ENCODE results near the gene HINFP.

Gene HINFP

DNA sequence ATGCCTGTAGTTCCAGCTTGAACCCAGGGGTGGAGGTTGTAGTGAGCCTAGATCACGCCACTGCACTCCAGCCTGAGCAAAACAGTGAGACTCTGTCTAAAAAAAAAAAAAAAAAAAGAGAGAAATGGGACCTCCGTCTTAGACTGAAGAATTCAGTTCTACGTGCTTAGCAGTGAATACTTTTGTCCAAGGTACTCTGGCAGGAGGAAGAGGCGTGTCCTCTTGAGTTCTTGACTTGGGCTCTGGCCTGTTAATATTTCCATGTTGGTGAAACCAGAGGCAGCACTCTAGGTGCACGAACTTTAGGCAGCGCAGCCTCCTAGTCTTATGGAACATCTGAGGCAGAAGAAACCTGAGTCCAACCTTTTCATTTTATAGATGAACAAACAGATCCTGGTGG lies 34.3 kb upstream of the HINFP start:
- no peak overlapping the region for H3K4me3 ChIP-seq (replicated peaks; ENCODE audit: insufficient read depth, low read length)
- no peak for DNase-seq (ENCODE audit: low read depth in 1 of 2, low spot score in 1 of 2)
- no peak for TF ChIP-seq SPI1 (IDR thresholded peaks at IDR 0.05; ENCODE audit: borderline replicate concordance, low read depth)
- TF ChIP-seq GABPA (IDR thresholded peaks at IDR 0.05; ENCODE audit: low read depth), result no peak
- TF ChIP-seq, protein P1, sequence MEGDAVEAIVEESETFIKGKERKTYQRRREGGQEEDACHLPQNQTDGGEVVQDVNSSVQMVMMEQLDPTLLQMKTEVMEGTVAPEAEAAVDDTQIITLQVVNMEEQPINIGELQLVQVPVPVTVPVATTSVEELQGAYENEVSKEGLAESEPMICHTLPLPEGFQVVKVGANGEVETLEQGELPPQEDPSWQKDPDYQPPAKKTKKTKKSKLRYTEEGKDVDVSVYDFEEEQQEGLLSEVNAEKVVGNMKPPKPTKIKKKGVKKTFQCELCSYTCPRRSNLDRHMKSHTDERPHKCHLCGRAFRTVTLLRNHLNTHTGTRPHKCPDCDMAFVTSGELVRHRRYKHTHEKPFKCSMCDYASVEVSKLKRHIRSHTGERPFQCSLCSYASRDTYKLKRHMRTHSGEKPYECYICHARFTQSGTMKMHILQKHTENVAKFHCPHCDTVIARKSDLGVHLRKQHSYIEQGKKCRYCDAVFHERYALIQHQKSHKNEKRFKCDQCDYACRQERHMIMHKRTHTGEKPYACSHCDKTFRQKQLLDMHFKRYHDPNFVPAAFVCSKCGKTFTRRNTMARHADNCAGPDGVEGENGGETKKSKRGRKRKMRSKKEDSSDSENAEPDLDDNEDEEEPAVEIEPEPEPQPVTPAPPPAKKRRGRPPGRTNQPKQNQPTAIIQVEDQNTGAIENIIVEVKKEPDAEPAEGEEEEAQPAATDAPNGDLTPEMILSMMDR (IDR thresholded peaks at IDR 0.05; ENCODE audit: insufficient read depth, low read length), result no peak
- TF ChIP-seq, protein P2, sequence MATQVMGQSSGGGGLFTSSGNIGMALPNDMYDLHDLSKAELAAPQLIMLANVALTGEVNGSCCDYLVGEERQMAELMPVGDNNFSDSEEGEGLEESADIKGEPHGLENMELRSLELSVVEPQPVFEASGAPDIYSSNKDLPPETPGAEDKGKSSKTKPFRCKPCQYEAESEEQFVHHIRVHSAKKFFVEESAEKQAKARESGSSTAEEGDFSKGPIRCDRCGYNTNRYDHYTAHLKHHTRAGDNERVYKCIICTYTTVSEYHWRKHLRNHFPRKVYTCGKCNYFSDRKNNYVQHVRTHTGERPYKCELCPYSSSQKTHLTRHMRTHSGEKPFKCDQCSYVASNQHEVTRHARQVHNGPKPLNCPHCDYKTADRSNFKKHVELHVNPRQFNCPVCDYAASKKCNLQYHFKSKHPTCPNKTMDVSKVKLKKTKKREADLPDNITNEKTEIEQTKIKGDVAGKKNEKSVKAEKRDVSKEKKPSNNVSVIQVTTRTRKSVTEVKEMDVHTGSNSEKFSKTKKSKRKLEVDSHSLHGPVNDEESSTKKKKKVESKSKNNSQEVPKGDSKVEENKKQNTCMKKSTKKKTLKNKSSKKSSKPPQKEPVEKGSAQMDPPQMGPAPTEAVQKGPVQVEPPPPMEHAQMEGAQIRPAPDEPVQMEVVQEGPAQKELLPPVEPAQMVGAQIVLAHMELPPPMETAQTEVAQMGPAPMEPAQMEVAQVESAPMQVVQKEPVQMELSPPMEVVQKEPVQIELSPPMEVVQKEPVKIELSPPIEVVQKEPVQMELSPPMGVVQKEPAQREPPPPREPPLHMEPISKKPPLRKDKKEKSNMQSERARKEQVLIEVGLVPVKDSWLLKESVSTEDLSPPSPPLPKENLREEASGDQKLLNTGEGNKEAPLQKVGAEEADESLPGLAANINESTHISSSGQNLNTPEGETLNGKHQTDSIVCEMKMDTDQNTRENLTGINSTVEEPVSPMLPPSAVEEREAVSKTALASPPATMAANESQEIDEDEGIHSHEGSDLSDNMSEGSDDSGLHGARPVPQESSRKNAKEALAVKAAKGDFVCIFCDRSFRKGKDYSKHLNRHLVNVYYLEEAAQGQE (IDR thresholded peaks at IDR 0.05; ENCODE audit: insufficient replicate concordance, low read depth), result no peak
- TF ChIP-seq POLR2AphosphoS5 (IDR thresholded peaks at IDR 0.05; ENCODE audit: low read depth), result no peak
- H3K27ac ChIP-seq (replicated peaks), result no peak overlapping the region
- H3K27me3 ChIP-seq (ENCODE audit: insufficient read depth, poor library complexity, severe bottlenecking), result no peaks in the 10 kb centered on the region

DNA sequence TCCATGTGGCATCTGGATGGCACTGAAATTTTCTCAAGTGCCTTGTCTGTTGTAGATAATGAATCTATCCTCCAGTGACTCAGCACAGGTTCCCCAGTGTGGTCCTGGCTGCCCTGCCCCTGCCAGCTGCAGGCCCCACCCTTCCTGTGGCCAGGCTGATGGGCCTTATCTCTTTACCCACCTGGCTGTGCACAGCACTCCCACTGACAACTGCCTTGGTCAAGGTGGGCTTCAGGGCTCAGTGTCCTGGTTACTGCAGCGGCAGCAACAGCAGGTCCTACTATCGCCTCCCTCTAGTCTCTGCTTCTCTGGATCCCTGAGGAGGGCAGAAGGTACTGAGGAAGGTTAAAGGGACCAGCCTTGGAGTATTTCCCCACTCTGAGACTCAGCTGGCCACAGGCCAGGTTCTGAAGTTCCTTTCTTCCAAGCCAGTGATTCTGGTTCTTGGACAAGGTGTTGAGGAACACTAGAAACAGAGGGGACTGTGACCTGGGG lies 33.6 kb upstream of the HINFP start:
- H3K27ac ChIP-seq (replicated peaks), result no peak overlapping the region
- peak in 1 of 2 experiments; percentile 56 for DNase-seq (ENCODE audit: low read depth in 1 of 2, low spot score in 1 of 2)
- TF ChIP-seq SPI1 (IDR thresholded peaks at IDR 0.05; ENCODE audit: borderline replicate concordance, low read depth) (no peak), GABPA (IDR thresholded peaks at IDR 0.05; ENCODE audit: low read depth) (no peak), POLR2AphosphoS5 (IDR thresholded peaks at IDR 0.05; ENCODE audit: low read depth) (peak; percentile 74; the same call in 1 of the 2 replicates)
- TF ChIP-seq, protein P1 (IDR thresholded peaks at IDR 0.05; ENCODE audit: insufficient read depth, low read length), result no peak
- TF ChIP-seq, protein P2 (IDR thresholded peaks at IDR 0.05; ENCODE audit: insufficient replicate concordance, low read depth), result no peak

DNA sequence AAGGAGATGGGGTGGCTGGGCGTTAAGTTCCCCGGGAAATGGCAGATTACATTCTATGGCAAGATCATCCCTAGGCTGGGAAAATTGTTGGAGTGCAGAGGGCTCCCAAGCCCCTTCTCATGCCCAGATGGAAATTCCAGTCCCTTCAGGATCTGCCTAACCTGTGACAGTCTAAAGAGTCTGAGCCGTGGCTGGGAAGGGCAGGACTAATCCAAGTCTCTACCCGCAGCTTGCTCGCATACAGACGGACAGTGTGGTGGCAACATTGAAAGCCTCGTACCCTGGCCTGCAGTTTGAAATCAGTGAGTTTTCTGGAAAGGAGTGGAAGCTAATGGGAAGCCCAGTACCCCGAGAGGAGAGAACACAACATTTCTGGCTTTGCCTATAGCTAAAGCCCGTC lies 33.0 kb upstream of the HINFP start:
- TF ChIP-seq SPI1 (IDR thresholded peaks at IDR 0.05; ENCODE audit: borderline replicate concordance, low read depth), result no peak
- TF ChIP-seq, protein P2 (IDR thresholded peaks at IDR 0.05; ENCODE audit: insufficient replicate concordance, low read depth), result no peak
- no peak for TF ChIP-seq GABPA (IDR thresholded peaks at IDR 0.05; ENCODE audit: low read depth)
- no peak for TF ChIP-seq POLR2AphosphoS5 (IDR thresholded peaks at IDR 0.05; ENCODE audit: low read depth)
- TF ChIP-seq, protein P1 (IDR thresholded peaks at IDR 0.05; ENCODE audit: insufficient read depth, low read length), result no peak
- Histone ChIP-seq H3K4me3 (replicated peaks; ENCODE audit: insufficient read depth, low read length) (no peak overlapping the region), H3K27ac (replicated peaks) (no peak overlapping the region), H3K27me3 (ENCODE audit: insufficient read depth, poor library complexity, severe bottlenecking) (no peaks in the 10 kb centered on the region)
- no peak for DNase-seq (ENCODE audit: low read depth in 1 of 2, low spot score in 1 of 2)

More for the DNA sequence above, 33.6 kb upstream of the HINFP start:
- Histone ChIP-seq H3K27me3 (ENCODE audit: insufficient read depth, poor library complexity, severe bottlenecking) (no peaks in the 10 kb centered on the region), H3K4me3 (replicated peaks; ENCODE audit: insufficient read depth, low read length) (no peak overlapping the region)

Measured in HL-60 (cell line).